22Rv1 (cell line): ENCODE measurements around the gene KIF26B.

ENCODE experiments used
- H3K27ac ChIP-seq: fragments of 450-650 bp; 2 replicates; pipeline ENCODE4 v1.5.1; 2017
- CTCF ChIP-seq: fragments of 450-650 bp; IDR thresholded peaks from 2 replicates; pipeline ENCODE4 v1.5.1; 2017; ENCODE audit warnings: mild to moderate bottlenecking
- ZFX ChIP-seq: fragments of 450-650 bp; IDR thresholded peaks from 2 replicates; pipeline ENCODE4 v1.6.1; 2017; ENCODE audit warnings: antibody characterized with exemption, borderline replicate concordance

KIF26B gene

GRCh38 chr1:245160288-245160687 is 5.5 kb downstream of the KIF26B start:
- no peak overlapping the region for H3K27ac ChIP-seq
- TF ChIP-seq ZFX (no peak), CTCF (no peak)

- no peak for TF ChIP-seq CTCF
- no peak for TF ChIP-seq ZFX
- no peak overlapping the region for H3K27ac ChIP-seq
Measured at GRCh38 chr1:245160741-245161400, 6.1 kb downstream of the KIF26B start.

- H3K27ac ChIP-seq: no peak overlapping the region
- TF ChIP-seq ZFX (no peak), CTCF (no peak)
Measured at GRCh38 chr1:245161866-245162265, 7.1 kb downstream of the KIF26B start.

- no peak overlapping the region for H3K27ac ChIP-seq
- TF ChIP-seq CTCF: no peak
- no peak for TF ChIP-seq ZFX
Measured at GRCh38 chr1:245166471-245166885, 11.7 kb downstream of the KIF26B start.

- no peak overlapping the region for H3K27ac ChIP-seq
- TF ChIP-seq ZFX: no peak
- TF ChIP-seq CTCF: no peak
Measured at GRCh38 chr1:245168086-245168485, 13.3 kb downstream of the KIF26B start.

- TF ChIP-seq ZFX (no peak), CTCF (no peak)
- no peak overlapping the region for H3K27ac ChIP-seq
Measured at GRCh38 chr1:245168906-245169305, 14.1 kb downstream of the KIF26B start.

- no peak overlapping the region for H3K27ac ChIP-seq
- TF ChIP-seq ZFX: no peak
- no peak for TF ChIP-seq CTCF
Measured at GRCh38 chr1:245169376-245169775, 14.6 kb downstream of the KIF26B start.
